Neural cell (in vitro differentiated cells): ENCODE data around the gene NSMF. TPM values are rescaled to one million over a fixed set of nuclear protein-coding genes. Genes with fewer than 3 reads are reported as not detected.
"Not testable (repeated sequence)": the region's sequence is repeated elsewhere in the genome, so short reads cannot be mapped to it uniquely, and the experiment has no call there.

ENCODE experiments used
- H2AFZ ChIP-seq: fragments of 200-600, 300-800 bp; sonication (generic), shearing (Covaris generic); 2 replicates; pipeline ENCODE4 v1.6.0; 2014; ENCODE audit warnings: low read depth, mild to moderate bottlenecking, antibody characterized with exemption, low read length, moderate library complexity
- H3F3A ChIP-seq: fragments of 200-600 bp; shearing (Covaris generic); 2 replicates; pipeline ENCODE4 v1.6.1; 2016; ENCODE audit warnings: mild to moderate bottlenecking, moderate library complexity, mixed read lengths, antibody characterized with exemption, low read length; ENCODE audit not compliant: insufficient read depth, poor library complexity, severe bottlenecking
- H3K27ac ChIP-seq: fragments of 200-600, 300-800 bp; sonication (generic), shearing (Covaris generic); 2 replicates; pipeline ENCODE4 v1.5.1; 2014; ENCODE audit warnings: mild to moderate bottlenecking, low read length, moderate library complexity
- H3K27me3 ChIP-seq: fragments of 300-800, 200-600 bp; sonication (generic), shearing (Covaris generic); 2 replicates; pipeline ENCODE4 v1.6.0; 2014; ENCODE audit warnings: mild to moderate bottlenecking, low read depth, low read length, moderate library complexity; ENCODE audit not compliant: insufficient read depth
- H3K36me3 ChIP-seq: fragments of 300-800, 200-600 bp; sonication (generic), shearing (Covaris generic); 2 replicates; pipeline ENCODE4 v1.5.1; 2014; ENCODE audit warnings: mild to moderate bottlenecking, antibody characterized with exemption, low read length, moderate library complexity; ENCODE audit not compliant: insufficient read depth
- H3K4me2 ChIP-seq: fragments of 300-800, 200-600 bp; sonication (generic), shearing (Covaris generic); 2 replicates; pipeline ENCODE4 v1.6.0; 2014; ENCODE audit warnings: mild to moderate bottlenecking, low read length
- H3K4me3 ChIP-seq: fragments of 300-800, 200-600 bp; sonication (generic), shearing (Covaris generic); 2 replicates; pipeline ENCODE4 v1.5.1; 2014; ENCODE audit warnings: mild to moderate bottlenecking, low read length, moderate library complexity
- H3K79me2 ChIP-seq: fragments of 200-600 bp; shearing (Covaris generic); replicated peaks from 2 replicates; pipeline ENCODE4 v1.6.0; 2014; ENCODE audit warnings: mild to moderate bottlenecking, low read length, moderate library complexity; ENCODE audit not compliant: insufficient read depth
- H3K9ac ChIP-seq: fragments of 300-800, 200-600 bp; sonication (generic), shearing (Covaris generic); 2 replicates; pipeline ENCODE4 v1.6.1; 2016; ENCODE audit warnings: mild to moderate bottlenecking, low read length, mixed read lengths
- H3K9me2 ChIP-seq: fragments of 200-600 bp; shearing (Covaris generic); 2 replicates; pipeline ENCODE4 v1.6.1; 2016; ENCODE audit warnings: mild to moderate bottlenecking, low read length, mixed read lengths; ENCODE audit not compliant: insufficient read depth
- H3K9me3 ChIP-seq: fragments of 200-600, 300-800 bp; sonication (generic), shearing (Covaris generic); 2 replicates; pipeline ENCODE4 v1.6.1; 2016; ENCODE audit warnings: mild to moderate bottlenecking, mixed run types, low read length, moderate library complexity, mixed read lengths
- H4K20me1 ChIP-seq: fragments of 200-600 bp; shearing (Covaris generic); 2 replicates; pipeline ENCODE4 v1.6.1; 2016; ENCODE audit warnings: mild to moderate bottlenecking, mixed run types; ENCODE audit not compliant: insufficient read depth
- CTCF ChIP-seq: fragments of 450-650 bp; IDR thresholded peaks from 2 replicates; pipeline ENCODE4 v1.5.1; 2014; ENCODE audit warnings: antibody characterized with exemption, mild to moderate bottlenecking, moderate library complexity; ENCODE audit not compliant: poor library complexity, severe bottlenecking
- EP300 ChIP-seq: fragments of 450-650 bp; conservative IDR thresholded peaks from 2 replicates; pipeline ENCODE4 v1.6.1; 2014; ENCODE audit warnings: antibody characterized with exemption, mild to moderate bottlenecking, moderate library complexity; ENCODE audit not compliant: poor library complexity, severe bottlenecking
- EZH2 ChIP-seq: fragments of 200-600, 300-800 bp; shearing (Covaris generic), sonication (generic); IDR thresholded peaks from 2 replicates; pipeline ENCODE4 v1.6.1; 2014; ENCODE audit warnings: antibody characterized with exemption, low read length, borderline replicate concordance, mild to moderate bottlenecking; ENCODE audit not compliant: insufficient read depth, poor library complexity, severe bottlenecking
- MXI1 ChIP-seq: fragments of 450-650 bp; conservative IDR thresholded peaks from 2 replicates; pipeline ENCODE4 v1.6.1; 2014; ENCODE audit warnings: antibody characterized with exemption, mild to moderate bottlenecking; ENCODE audit not compliant: poor library complexity, severe bottlenecking
- POLR2AphosphoS5 ChIP-seq: IDR thresholded peaks from 2 replicates; pipeline ENCODE4 v1.6.1; 2012
- RAD21 ChIP-seq: fragments of 450-650 bp; conservative IDR thresholded peaks from 2 replicates; pipeline ENCODE4 v1.6.1; 2014; ENCODE audit warnings: antibody characterized with exemption, mild to moderate bottlenecking, moderate library complexity
- REST ChIP-seq: IDR thresholded peaks from 2 replicates; pipeline ENCODE4 v1.6.1; 2012; ENCODE audit warnings: borderline replicate concordance
- TAF1 ChIP-seq: IDR thresholded peaks from 2 replicates; pipeline ENCODE4 v1.6.1; 2012; ENCODE audit warnings: low read depth
- polyA plus RNA-seq: library from polyadenylated mRNA; depleted of rRNA; stranded (reverse); fragments of >200 nt; gene quantifications from 2 replicates; pipeline ENCODE4 v1.2.3, GENCODE V29; 2014

The NSMF gene
- polyA plus RNA-seq, 1 donor from 2014 or later: 51.2 TPM

- no peak overlapping the region for H3K4me2 ChIP-seq
- no peaks in the 10 kb centered on the region for H3K9me2 ChIP-seq
- no peak for TF ChIP-seq RAD21
- no peak for TF ChIP-seq TAF1
- no peak for TF ChIP-seq CTCF
- no peak for TF ChIP-seq MXI1
- no peak for TF ChIP-seq EZH2
- TF ChIP-seq POLR2AphosphoS5: no peak
- TF ChIP-seq REST: no peak
- no peak for TF ChIP-seq EP300
- no peaks in the 10 kb centered on the region for H3K9me3 ChIP-seq
- no peak overlapping the region for H3K27ac ChIP-seq
- H2AFZ ChIP-seq: no peak overlapping the region
- no peaks in the 10 kb centered on the region for H3K36me3 ChIP-seq
- H3K79me2 ChIP-seq: no peaks in the 10 kb centered on the region
- H3K27me3 ChIP-seq: no peaks in the 10 kb centered on the region
- H3K9ac ChIP-seq: no peak overlapping the region
- no peaks in the 10 kb centered on the region for H3F3A ChIP-seq
- H4K20me1 ChIP-seq: no peaks in the 10 kb centered on the region
- H3K4me3 ChIP-seq: no peak overlapping the region
Measured at GRCh38 chr9:137467161-137467581, 8.0 kb upstream of the NSMF start.

GRCh38 chr9:137466389-137467085, 7.4 kb upstream of the NSMF start:
- not testable (repeated sequence) for H3K79me2 ChIP-seq, H3K9me2 ChIP-seq, H3K9ac ChIP-seq

More at GRCh38 chr9:137466389-137467085, 7.4 kb upstream of the NSMF start:
- H3K27ac ChIP-seq, H3K9me3 ChIP-seq, H3F3A ChIP-seq, H3K36me3 ChIP-seq, H4K20me1 ChIP-seq, H2AFZ ChIP-seq, H3K4me3 ChIP-seq, H3K4me2 ChIP-seq, H3K27me3 ChIP-seq: not testable (repeated sequence)
